Trophoblast cell (in vitro differentiated cells and primary cell): ENCODE measurements around the gene ARHGAP23.

Experiments used
- DNase-seq, 2 donors: peaks; one replicate each; pipeline ENCODE4 v3.0.0-alpha.2; 2016
- H2AFZ ChIP-seq: 2 replicates; pipeline ENCODE4 v1.6.1; 2013; ENCODE audit warnings: low read length, moderate library complexity, mild to moderate bottlenecking; ENCODE audit not compliant: insufficient read depth, poor library complexity
- H2AK5ac ChIP-seq: 2 replicates; pipeline ENCODE4 v1.6.1; 2013; ENCODE audit warnings: mild to moderate bottlenecking, low read length
- H2BK120ac ChIP-seq: 2 replicates; pipeline ENCODE4 v1.6.1; 2013; ENCODE audit warnings: low read length, mild to moderate bottlenecking, moderate library complexity; ENCODE audit not compliant: insufficient read depth, poor library complexity
- H2BK12ac ChIP-seq: 2 replicates; pipeline ENCODE4 v1.6.1; 2013; ENCODE audit warnings: mild to moderate bottlenecking, low read length, moderate library complexity
- H2BK5ac ChIP-seq: 2 replicates; pipeline ENCODE4 v1.6.1; 2013; ENCODE audit warnings: low read length, low read depth, moderate library complexity, mild to moderate bottlenecking; ENCODE audit not compliant: poor library complexity
- H3K14ac ChIP-seq: 2 replicates; pipeline ENCODE4 v1.6.1; 2013; ENCODE audit warnings: mild to moderate bottlenecking, low read length
- H3K18ac ChIP-seq: 2 replicates; pipeline ENCODE4 v1.6.1; 2013; ENCODE audit warnings: mild to moderate bottlenecking, low read length
- H3K23ac ChIP-seq: 2 replicates; pipeline ENCODE4 v1.6.1; 2013; ENCODE audit warnings: low read length
- H3K27ac ChIP-seq: 2 replicates; pipeline ENCODE4 v1.5.1; 2013; ENCODE audit warnings: low read depth, mild to moderate bottlenecking, inconsistent platforms, low read length, moderate library complexity
- H3K27me3 ChIP-seq: 2 replicates; pipeline ENCODE4 v1.6.1; 2013; ENCODE audit warnings: inconsistent platforms, mild to moderate bottlenecking, low read length, moderate library complexity; ENCODE audit not compliant: insufficient read depth
- H3K36me3 ChIP-seq, 2 experiments: 1 replicate in 1 of 2; 2 replicates in 1 of 2; pipeline ENCODE4 v1.6.1; 2013; ENCODE audit warnings: low read length in 2 of 2, mild to moderate bottlenecking in 2 of 2, moderate library complexity in 1 of 2; ENCODE audit not compliant: insufficient read depth in 2 of 2, control insufficient read depth in 1 of 2
- H3K4ac ChIP-seq: 2 replicates; pipeline ENCODE4 v1.6.1; 2013; ENCODE audit warnings: low read depth, mild to moderate bottlenecking, low read length, moderate library complexity
- H3K4me1 ChIP-seq, 2 experiments: 1 replicate in 1 of 2; 2 replicates in 1 of 2; pipeline ENCODE4 v1.6.1; 2013; ENCODE audit warnings: low read length in 2 of 2, mild to moderate bottlenecking in 2 of 2, moderate library complexity in 1 of 2; ENCODE audit not compliant: insufficient read depth in 2 of 2, control insufficient read depth in 1 of 2
- H3K4me2 ChIP-seq: 2 replicates; pipeline ENCODE4 v1.6.1; 2013; ENCODE audit warnings: inconsistent platforms, mild to moderate bottlenecking, low read length, moderate library complexity
- H3K4me3 ChIP-seq: 2 replicates; pipeline ENCODE4 v1.5.1; 2013; ENCODE audit warnings: mild to moderate bottlenecking, low read depth, low read length, inconsistent platforms
- H3K79me1 ChIP-seq: one replicate; pipeline ENCODE4 v1.6.1; 2013; ENCODE audit warnings: low read length
- H3K79me2 ChIP-seq: 2 replicates; pipeline ENCODE4 v1.6.1; 2013; ENCODE audit warnings: low read length, mild to moderate bottlenecking; ENCODE audit not compliant: control insufficient read depth, insufficient read depth, poor library complexity
- H3K9ac ChIP-seq: 2 replicates; pipeline ENCODE4 v1.6.1; 2013; ENCODE audit warnings: mild to moderate bottlenecking, low read length
- H3K9me3 ChIP-seq: 2 replicates; pipeline ENCODE4 v1.6.1; 2013; ENCODE audit warnings: low read depth, mild to moderate bottlenecking, control low read depth, inconsistent platforms, low read length; ENCODE audit not compliant: insufficient read depth
- H4K12ac ChIP-seq: 2 replicates; pipeline ENCODE4 v1.6.1; 2013; ENCODE audit warnings: low read depth, mild to moderate bottlenecking, low read length, moderate library complexity
- H4K8ac ChIP-seq: 2 replicates; pipeline ENCODE4 v1.6.1; 2013; ENCODE audit warnings: low read depth, mild to moderate bottlenecking, low read length, moderate library complexity
- H4K91ac ChIP-seq: one replicate; pipeline ENCODE4 v1.6.1; 2013; ENCODE audit warnings: low read depth, mild to moderate bottlenecking, low read length, moderate library complexity
- WGBS: extraction: QIAGEN DNeasy Blood & Tissue Kit; methylation state at CpG from one replicate; pipeline ENCODE4 v1.1.7; 2013; ENCODE audit warnings: missing lambda C conversion rate; ENCODE audit not compliant: insufficient read length, insufficient coverage; ENCODE audit errors: extremely low coverage; 5-methylcytosine and 5-hydroxymethylcytosine counted together

The ARHGAP23 gene

DNA sequence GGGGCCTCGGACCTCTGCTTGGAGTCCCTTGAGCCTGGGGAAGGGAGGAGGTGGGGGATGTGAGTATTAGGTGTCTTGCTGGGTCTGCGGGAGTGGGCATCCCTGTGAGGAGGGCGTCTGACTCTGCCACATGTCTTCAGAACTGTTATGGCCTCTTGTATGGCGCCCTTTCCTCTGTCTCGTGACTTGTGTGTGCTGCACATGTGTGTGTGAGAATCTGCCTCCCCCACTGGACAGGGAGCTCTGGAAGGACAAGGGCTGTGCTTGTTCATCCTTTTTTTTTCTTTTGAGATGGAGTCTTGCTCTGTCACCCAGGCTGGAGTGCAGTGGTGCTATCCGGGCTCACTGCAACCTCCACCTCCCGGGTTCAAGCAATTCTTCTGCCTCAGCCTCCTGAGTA, 33.4 kb downstream of the ARHGAP23 start:
- Histone ChIP-seq H3K4ac (no peak overlapping the region), H3K79me1 (no peaks in the 10 kb centered on the region), H2AFZ (no peak overlapping the region), H4K12ac (no peak overlapping the region), H4K91ac (no peak overlapping the region), H3K14ac (no peak overlapping the region), H3K9ac (no peak overlapping the region), H2BK5ac (no peak overlapping the region), H3K27me3 (no peaks in the 10 kb centered on the region), H3K23ac (no peak overlapping the region), H3K9me3 (peaks cover 3% of the 10 kb centered on the region), H2BK12ac (no peak overlapping the region), H3K4me1 (peaks cover 0 to under 1% of the 10 kb centered on the region in 2 experiments), H2BK120ac (no peak overlapping the region), H3K27ac (no peak overlapping the region), H3K4me3 (no peak overlapping the region), H2AK5ac (no peak overlapping the region), H4K8ac (no peak overlapping the region), H3K4me2 (no peak overlapping the region), H3K79me2 (no peaks in the 10 kb centered on the region), H3K36me3 (peaks cover 56 to 59% of the 10 kb centered on the region in 2 experiments), H3K18ac (no peak overlapping the region)
- DNase-seq: no peak
- no CpG with 5 or more reads among the region's 7 CpGs for WGBS

DNA sequence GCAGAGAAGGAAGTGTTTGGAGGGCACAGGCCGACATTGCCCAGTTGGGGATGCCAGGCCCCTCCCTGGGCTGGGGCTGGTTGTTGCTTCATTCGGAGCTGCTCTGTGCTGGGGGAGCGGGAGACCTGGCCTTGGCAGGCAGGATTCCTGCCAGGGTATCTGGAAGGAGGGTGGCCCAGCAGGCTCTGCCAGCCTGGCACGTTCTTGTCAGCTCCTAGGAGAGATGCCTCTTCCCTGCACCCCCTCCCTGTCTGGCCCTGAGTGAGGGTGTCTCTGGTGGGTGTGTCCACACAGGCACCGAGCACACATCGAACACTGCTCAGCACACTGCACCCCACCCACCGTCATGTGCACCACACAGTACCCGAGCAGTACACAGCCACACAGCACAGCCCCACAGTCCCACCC, 35.2 kb downstream of the ARHGAP23 start:
- no peak overlapping the region for H2BK5ac ChIP-seq
- no peak overlapping the region for H4K91ac ChIP-seq
- peaks cover 60 to 63% of the 10 kb centered on the region in 2 experiments for H3K36me3 ChIP-seq
- no peak overlapping the region for H4K12ac ChIP-seq
- H4K8ac ChIP-seq: no peak overlapping the region
- no peak overlapping the region for H3K23ac ChIP-seq
- peaks cover 3% of the 10 kb centered on the region for H3K9me3 ChIP-seq
- H2BK120ac ChIP-seq: no peak overlapping the region
- no peak overlapping the region for H3K4me3 ChIP-seq
- H3K14ac ChIP-seq: no peak overlapping the region
- H3K27ac ChIP-seq: no peak overlapping the region
- H2AFZ ChIP-seq: no peak overlapping the region
- WGBS: no CpG with 5 or more reads among the region's 8 CpGs
- H2BK12ac ChIP-seq: no peak overlapping the region
- H3K4me1 ChIP-seq: no peaks in the 10 kb centered on the region
- no peak overlapping the region for H3K9ac ChIP-seq
- H3K4ac ChIP-seq: no peak overlapping the region
- H3K18ac ChIP-seq: no peak overlapping the region
- H3K4me2 ChIP-seq: no peak overlapping the region
- DNase-seq: no peak
- H3K79me2 ChIP-seq: no peaks in the 10 kb centered on the region
- H3K27me3 ChIP-seq: no peaks in the 10 kb centered on the region
- H3K79me1 ChIP-seq: no peaks in the 10 kb centered on the region
- H2AK5ac ChIP-seq: no peak overlapping the region

GRCh38 chr17:38464251-38464722, 36.0 kb downstream of the ARHGAP23 start:
- peaks cover 59 to 61% of the 10 kb centered on the region in 2 experiments for H3K36me3 ChIP-seq
- H3K79me2 ChIP-seq: no peaks in the 10 kb centered on the region
- no peak overlapping the region for H3K23ac ChIP-seq
- H4K8ac ChIP-seq: no peak overlapping the region
- H3K4me1 ChIP-seq: no peaks in the 10 kb centered on the region
- no peak overlapping the region for H3K9ac ChIP-seq
- no peak overlapping the region for H2AFZ ChIP-seq
- H3K27me3 ChIP-seq: no peaks in the 10 kb centered on the region
- H2BK120ac ChIP-seq: no peak overlapping the region
- H3K79me1 ChIP-seq: no peaks in the 10 kb centered on the region
- H2AK5ac ChIP-seq: no peak overlapping the region
- no CpG with 5 or more reads among the region's 9 CpGs for WGBS
- H3K27ac ChIP-seq: no peak overlapping the region
- no peak for DNase-seq
- H4K91ac ChIP-seq: no peak overlapping the region
- H2BK5ac ChIP-seq: no peak overlapping the region
- H3K4me3 ChIP-seq: no peak overlapping the region
- H2BK12ac ChIP-seq: no peak overlapping the region
- H3K9me3 ChIP-seq: peaks cover 3% of the 10 kb centered on the region
- H4K12ac ChIP-seq: no peak overlapping the region
- no peak overlapping the region for H3K4ac ChIP-seq
- no peak overlapping the region for H3K14ac ChIP-seq
- H3K18ac ChIP-seq: no peak overlapping the region
- H3K4me2 ChIP-seq: no peak overlapping the region

GRCh38 chr17:38464723-38465390, 36.6 kb downstream of the ARHGAP23 start:
- no peak overlapping the region for H2BK5ac ChIP-seq
- H3K4me1 ChIP-seq: peaks cover 2 to 3% of the 10 kb centered on the region in 2 experiments
- H3K18ac ChIP-seq: no peak overlapping the region
- H4K12ac ChIP-seq: no peak overlapping the region
- H3K79me2 ChIP-seq: no peaks in the 10 kb centered on the region
- H3K9ac ChIP-seq: no peak overlapping the region
- no peak overlapping the region for H4K91ac ChIP-seq
- no peak overlapping the region for H4K8ac ChIP-seq
- H3K79me1 ChIP-seq: no peaks in the 10 kb centered on the region
- no peak overlapping the region for H3K27ac ChIP-seq
- no peak overlapping the region for H2AK5ac ChIP-seq
- H3K14ac ChIP-seq: no peak overlapping the region
- H2AFZ ChIP-seq: no peak overlapping the region
- no peak for DNase-seq
- H3K4me3 ChIP-seq: no peak overlapping the region
- no peak overlapping the region for H3K4me2 ChIP-seq
- peaks cover 3% of the 10 kb centered on the region for H3K9me3 ChIP-seq
- no CpG with 5 or more reads among the region's 28 CpGs for WGBS
- no peak overlapping the region for H2BK12ac ChIP-seq
- peaks cover 56 to 61% of the 10 kb centered on the region in 2 experiments for H3K36me3 ChIP-seq
- no peak overlapping the region for H3K4ac ChIP-seq
- H2BK120ac ChIP-seq: no peak overlapping the region
- no peaks in the 10 kb centered on the region for H3K27me3 ChIP-seq
- H3K23ac ChIP-seq: no peak overlapping the region
